ENCODE measurements around the gene RNASET2. TPM values are rescaled to one million over a fixed set of nuclear protein-coding genes. Genes with fewer than 3 reads are reported as not detected.
"Not testable (repeated sequence)": the region's sequence is repeated elsewhere in the genome, so short reads cannot be mapped to it uniquely, and the experiment has no call there.

Gene RNASET2
- total RNA-seq, 1 donor = 16.8 TPM

GRCh38 chr6:166900956-166901607 lies 55.3 kb downstream of the RNASET2 start:
- TF ChIP-seq CTCF (IDR thresholded peaks at IDR 0.05; ENCODE audit: insufficient read depth, low read length) = no peak
- no peak overlapping the region for H3K4me3 ChIP-seq (ENCODE audit: low read depth, low read length)
- no peak for DNase-seq (ENCODE audit: low read depth)

- H3K4me3 ChIP-seq (ENCODE audit: low read depth, low read length) = no peak overlapping the region
- TF ChIP-seq CTCF (IDR thresholded peaks at IDR 0.05; ENCODE audit: insufficient read depth, low read length) = no peak
- DNase-seq (ENCODE audit: low read depth) = no peak
Measured at GRCh38 chr6:166900130-166900708, 56.1 kb downstream of the RNASET2 start.

- DNase-seq (ENCODE audit: low read depth) = no peak
- no peak overlapping the region for H3K4me3 ChIP-seq (ENCODE audit: low read depth, low read length)
- TF ChIP-seq CTCF (IDR thresholded peaks at IDR 0.05; ENCODE audit: insufficient read depth, low read length) = no peak
Measured at GRCh38 chr6:166898910-166899309, 57.4 kb downstream of the RNASET2 start.

GRCh38 chr6:166894614-166895013 lies 61.7 kb downstream of the RNASET2 start:
- not testable (repeated sequence) for H3K4me3 ChIP-seq (ENCODE audit: low read depth, low read length); DNase-seq (ENCODE audit: low read depth)

DNA sequence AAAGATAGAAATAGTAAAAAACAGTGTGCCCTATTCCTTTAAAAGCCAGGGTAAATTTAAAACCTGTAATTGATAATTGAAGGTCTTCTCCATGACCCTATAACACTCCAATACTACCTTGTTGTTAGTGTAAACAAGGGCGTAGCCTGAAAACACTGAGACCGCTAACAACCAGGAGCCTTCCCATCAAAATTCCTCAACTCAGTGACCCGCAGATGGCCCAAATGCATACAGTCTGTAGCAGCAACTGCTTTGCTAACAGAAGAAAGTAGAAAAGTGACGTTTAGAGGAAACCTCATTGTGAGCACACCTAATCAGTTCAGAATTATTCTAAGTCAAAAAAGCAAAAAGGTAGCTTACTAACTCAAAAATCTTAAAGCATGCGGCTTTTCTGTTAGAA lies 63.9 kb downstream of the RNASET2 start:
- not testable (repeated sequence) for DNase-seq (ENCODE audit: low read depth); H3K4me3 ChIP-seq (ENCODE audit: low read depth, low read length)

GRCh38 chr6:166886773-166887172 lies 69.6 kb downstream of the RNASET2 start:
- H3K4me3 ChIP-seq (ENCODE audit: low read depth, low read length); DNase-seq (ENCODE audit: low read depth): not testable (repeated sequence)

- not testable (repeated sequence) for DNase-seq (ENCODE audit: low read depth); H3K4me3 ChIP-seq (ENCODE audit: low read depth, low read length)
Measured at GRCh38 chr6:166884958-166885357, 71.4 kb downstream of the RNASET2 start.

DNA sequence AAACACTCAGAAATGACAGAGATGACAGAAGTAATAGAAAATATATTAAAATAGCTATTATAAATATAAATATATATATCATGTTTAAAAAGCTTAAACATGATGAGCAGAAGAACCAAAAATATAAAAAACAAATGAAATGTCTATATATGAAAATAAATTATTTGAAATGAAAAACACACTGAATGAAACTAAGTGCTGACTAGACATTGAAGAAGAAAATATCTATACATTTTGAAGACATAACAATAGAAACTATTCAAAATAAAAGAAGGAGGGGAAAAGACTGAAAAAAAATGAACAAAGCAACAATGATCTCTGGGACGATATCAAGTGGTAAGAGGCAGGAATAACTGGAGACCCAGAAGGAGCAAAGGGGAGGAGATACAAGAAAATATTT lies 76.8 kb downstream of the RNASET2 start:
- H3K4me3 ChIP-seq (ENCODE audit: low read depth, low read length) = no peak overlapping the region
- no peak for DNase-seq (ENCODE audit: low read depth)
- no peak for TF ChIP-seq CTCF (IDR thresholded peaks at IDR 0.05; ENCODE audit: insufficient read depth, low read length)

Small RNA genes within 50 kb of the gene (small RNA-seq; reads per million reads assigned to genes)
- gene MIR3939 = not detected

Other genes with a start within 250 kb of the RNASET2 start
- gene CEP43, start 42.8 kb upstream of the RNASET2 start, total RNA-seq (ENCODE audit: low replicate concordance) = 22.0 and 27.8 TPM in 2 replicates
- not detected in 2 replicates for gene CCR6, start 166.5 kb upstream of the RNASET2 start, total RNA-seq (ENCODE audit: low replicate concordance)
- gene GPR31, start 201.4 kb upstream of the RNASET2 start, total RNA-seq (ENCODE audit: low replicate concordance) = not detected in 2 replicates